ENCODE results near the gene CLN6.
"Not testable (repeated sequence)": the region's sequence is repeated elsewhere in the genome, so short reads cannot be mapped to it uniquely, and the experiment has no call there.

The CLN6 gene

DNA sequence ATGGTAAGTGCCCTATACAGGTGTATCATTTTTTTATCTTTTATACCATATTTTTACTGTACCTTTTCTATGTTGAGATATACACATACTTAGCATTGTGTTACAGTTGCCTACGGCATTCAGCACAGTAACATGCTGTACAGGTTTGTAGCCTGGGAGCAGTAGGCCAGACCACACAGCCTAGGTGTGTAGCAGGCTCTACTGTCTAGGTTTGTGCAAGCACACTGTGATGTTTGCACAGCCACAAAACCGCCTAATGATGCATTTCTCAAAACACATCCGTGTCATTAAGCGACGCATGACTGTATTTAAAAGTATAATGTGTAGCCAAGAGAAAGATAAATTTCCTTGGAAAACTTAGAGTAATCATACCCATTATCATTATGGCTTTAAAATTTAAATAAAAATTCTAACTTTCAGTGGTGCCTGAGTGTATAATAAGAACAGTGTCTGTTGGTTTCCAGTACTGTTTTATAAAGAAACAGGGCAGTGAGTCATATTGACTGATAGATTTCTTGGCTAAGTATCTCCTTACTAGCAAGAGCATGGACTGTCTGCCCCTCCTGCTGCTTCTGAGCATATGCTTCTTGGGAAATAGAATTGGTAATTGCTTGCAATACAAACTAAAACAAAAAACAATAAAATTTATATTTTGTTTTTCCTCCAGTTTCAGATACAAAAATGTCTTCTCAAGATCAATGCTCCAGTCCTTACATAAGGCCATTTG, 42.7 kb downstream of the CLN6 start:
- DNase-seq, result no peak

DNA sequence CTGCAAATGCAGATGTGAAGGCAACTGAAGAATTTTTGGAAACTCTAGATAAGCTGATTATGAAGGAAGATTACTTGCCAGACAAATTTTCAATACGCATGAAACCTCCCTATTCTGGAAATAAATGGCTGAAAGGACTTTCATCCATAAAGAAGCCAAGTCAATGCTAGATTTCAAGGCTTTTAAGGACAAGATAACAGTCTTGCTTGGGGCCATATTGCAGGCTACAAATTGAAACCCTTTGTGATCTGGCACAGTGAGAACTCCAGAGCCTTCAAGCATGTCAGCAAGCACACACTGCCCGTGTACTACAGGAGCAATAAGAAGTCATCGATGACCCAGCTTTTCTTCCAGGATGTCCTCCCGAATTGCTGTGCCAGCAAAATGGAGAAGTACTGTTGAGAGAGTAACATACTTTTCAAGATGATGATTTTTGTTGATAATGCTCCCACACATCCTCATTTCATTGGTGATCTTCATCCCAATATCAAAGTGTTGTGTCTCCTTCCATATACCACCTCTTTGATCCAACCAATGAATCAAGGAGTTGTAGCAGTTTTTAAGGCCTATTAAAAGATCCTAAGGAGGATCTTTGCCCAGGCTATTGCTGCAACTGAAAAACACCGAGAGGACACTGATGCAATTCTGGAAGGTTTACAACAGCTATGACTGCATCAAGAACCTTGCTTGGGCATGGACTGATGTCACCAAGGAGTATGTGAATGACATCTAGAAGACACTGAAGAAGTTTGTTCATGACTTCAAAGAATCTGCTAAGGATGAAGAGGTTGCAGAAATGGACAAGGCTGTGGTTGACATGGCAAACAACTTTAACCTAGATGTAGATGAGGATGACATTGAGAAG, 44.7 kb downstream of the CLN6 start:
- no peak for DNase-seq

DNA sequence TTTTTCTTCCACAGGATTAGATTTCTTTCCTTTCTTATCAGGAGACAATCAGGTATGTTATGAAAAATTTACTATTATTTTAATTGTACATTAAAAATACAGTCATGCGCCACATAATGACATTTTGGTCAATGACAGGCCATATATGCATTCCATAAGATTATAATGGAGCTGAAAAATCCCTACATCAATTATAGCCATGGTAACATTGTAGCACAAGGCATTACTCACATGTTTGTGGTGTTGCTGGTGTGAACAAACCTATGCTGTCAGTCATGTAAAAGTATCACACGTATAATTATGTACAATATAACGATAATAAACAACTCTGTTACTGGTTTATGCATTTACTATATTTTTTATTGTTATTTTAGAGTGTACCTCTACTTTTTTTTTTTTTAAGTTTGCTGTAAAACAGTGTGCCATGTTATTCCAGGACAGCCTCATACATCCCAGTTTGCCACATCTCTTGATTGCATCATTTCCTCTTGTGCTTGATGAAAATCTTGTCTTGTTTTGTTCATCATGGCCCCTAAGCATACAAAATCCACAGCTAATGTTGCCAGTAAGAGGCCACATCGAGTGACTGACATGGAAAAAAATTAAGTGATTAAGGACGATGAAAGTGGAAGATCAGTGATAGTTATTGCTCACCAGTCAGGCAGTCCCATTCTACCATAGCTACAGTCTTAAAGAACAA, 45.8 kb downstream of the CLN6 start:
- DNase-seq, result no peak

DNA sequence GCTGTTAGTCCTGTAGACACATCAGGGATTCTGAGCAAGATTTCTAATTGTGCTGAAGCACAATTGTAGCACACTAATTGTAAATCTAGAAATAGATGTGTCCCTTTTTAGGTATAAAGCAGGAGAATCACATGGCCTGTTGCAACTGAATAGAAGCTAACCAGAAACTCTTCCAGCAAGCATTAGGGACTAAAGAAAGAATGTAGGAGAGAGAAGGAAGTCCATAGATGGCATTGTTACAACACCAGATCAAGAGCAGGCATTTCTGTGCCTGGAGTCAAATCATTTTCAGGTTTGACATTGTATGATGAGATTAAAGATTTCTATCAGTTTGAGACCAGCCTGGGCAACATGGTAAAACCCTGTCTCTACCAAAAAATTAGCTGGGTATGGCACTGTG, 51.8 kb downstream of the CLN6 start:
- no peak for DNase-seq

DNA sequence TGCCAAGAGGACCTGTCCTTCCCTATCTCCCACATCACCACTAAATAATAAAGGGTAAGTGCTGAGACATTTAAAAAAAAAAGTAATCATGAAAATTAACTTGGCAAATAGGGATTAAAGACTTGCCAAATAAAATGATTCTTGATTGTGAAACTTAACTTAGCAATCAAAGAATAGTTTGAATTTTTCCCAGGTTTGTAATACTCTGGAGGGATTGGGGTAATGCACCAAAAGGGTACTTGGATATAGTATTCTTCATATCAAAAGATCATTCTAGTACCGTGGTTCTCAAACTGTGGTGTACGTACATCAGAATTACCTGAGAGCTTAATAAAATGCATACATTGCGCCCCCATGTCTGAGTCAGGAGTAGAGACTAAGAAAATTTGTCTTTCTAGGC, 52.9 kb downstream of the CLN6 start:
- DNase-seq, result no peak

DNA sequence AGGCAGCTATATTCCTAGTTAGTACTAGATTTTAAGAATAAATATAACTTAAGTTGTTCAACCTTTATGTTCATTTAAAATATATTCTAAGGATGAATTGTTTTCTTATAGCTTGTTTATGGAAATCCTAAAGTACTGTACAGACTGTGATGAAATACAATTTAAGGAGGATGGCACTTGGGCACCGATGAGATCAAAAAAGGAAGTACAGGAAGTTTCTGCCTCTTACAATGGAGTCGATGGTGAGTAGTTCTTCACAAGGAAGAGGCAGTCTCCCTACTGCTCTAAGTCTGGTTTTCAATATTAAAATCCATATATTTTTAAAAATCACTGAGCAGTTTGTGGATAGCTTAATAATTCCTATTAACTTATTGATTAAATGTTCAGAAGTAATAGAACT, 54.0 kb downstream of the CLN6 start:
- no peak for DNase-seq

DNA sequence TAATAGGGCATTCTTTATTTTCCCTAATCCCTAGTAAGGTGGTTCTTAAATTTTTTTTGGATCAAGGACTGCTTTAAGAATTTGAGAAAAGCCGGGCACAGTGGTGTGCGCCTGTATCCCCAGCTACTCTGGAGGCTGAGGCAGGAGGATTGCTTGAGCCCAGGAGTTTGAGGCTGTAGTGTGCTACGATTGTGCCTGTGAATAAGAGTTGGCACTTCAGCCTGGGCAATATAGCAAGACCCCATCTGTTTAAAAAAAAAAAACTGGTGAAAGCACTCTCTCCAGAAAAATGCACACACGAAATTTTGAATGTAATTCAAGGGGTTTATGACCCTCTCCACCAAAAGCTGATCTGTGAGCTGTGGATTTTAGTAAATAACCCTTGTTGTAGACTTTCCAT, 56.4 kb downstream of the CLN6 start:
- DNase-seq, result no peak

DNA sequence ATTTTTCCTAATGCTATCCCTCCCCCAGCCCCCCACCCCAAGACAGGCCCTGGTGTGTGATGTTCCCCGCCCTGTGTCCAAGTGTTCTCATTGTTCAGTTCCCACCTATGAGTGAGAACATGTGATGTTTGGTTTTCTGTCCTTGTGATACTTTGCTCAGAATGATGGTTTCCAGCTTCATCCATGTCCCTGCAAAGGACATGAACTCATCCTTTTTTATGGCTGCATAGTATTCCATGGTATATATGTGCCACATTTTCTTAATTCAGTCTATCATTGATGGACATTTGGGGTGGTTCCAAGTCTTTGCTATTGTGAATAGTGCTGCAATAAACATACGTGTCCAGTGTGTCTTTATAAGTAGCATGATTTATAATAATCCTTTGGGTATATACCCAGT, 57.5 kb downstream of the CLN6 start:
- DNase-seq, result not testable (repeated sequence)

DNA sequence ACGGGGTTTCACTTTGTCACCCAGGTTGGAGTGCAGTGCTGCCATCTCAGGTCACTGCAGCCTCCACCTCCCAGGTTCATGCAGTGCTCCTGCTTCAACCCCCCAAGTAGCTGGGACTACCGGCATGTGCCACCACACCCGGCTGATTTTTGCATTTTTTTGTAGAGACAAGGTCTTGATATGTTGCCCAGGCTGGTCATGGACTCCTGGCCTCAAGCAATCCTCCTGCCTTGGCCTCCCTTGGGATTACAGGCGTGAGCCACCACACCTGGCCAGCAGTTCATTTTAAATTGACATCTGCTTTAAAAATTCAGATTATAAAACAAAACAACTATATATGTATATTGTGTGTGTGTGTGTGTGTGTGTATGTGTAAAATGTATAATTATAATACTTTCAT, 62.7 kb downstream of the CLN6 start:
- DNase-seq, result no peak

DNA sequence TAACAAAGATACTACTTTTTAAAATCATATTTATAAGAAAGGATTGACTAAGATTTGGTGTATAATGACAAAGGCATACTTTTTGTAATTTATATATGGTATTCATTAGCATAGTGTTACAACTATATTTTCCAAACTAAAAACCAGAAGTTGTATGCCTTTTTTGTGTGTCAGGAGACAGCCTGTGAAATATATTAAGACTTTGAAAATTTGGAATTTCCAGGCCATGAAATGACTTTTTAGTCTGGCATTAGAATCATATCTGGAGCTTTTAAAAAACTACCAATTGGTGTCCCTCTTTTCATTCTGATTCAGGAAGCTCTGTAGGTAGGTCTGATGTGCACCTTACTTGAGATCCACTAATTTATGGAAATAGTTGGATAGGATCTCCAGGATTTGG, 66.3 kb downstream of the CLN6 start:
- DNase-seq, result no peak

DNA sequence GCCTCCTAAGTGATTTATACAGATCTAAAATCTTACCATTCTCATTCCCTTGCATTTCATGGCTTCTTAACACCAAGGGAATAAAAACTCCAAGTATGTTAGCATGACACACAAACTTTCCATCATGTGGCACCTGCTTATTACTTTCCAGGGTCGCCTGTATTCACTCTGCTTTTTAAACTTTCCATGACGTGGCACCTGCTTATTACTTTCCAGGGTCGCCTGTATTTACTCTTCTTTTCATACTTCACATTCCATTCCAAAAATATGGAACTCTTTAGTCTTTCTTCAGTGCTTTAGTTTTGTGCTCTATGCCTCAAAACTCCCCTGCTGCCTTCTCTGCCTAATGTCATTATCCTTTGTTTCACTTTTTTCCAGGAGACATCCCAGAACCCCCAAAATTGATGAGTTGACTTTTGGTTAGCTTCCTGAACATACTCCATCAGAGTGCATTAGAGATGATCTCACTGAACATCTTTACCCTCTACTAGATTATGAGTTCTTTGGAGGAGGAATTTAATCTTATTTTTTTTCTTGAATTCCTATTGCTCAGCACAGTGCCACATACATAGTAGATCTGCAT, 71.4 kb downstream of the CLN6 start:
- DNase-seq, result no peak

DNA sequence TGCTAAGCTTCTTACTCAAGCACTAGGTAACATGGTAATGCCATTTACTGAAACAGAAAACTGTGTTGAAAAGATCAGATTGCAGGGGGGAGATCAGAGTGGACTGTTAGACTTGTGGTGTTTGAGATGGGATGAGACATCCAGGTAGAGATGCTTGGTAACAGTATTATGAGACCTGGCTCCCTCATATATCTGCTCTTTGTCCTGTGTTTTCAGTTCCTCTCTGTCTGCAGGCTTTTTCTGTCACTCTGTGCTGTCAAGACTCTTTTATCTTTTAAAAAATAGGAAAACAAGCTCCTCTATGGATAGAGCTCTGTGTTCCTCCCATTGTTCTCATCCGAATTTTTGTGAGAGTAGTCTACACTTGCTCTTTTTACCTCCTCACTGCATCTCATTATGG, 72.5 kb downstream of the CLN6 start:
- DNase-seq, result no peak
